NCI-H2107 (cell line): ENCODE data around the gene ITM2C.

ENCODE experiments used
- DNase-seq: peaks from one replicate; lab custom pipeline; 2025; lab: John Stamatoyannopoulos, UW

ITM2C gene

DNA sequence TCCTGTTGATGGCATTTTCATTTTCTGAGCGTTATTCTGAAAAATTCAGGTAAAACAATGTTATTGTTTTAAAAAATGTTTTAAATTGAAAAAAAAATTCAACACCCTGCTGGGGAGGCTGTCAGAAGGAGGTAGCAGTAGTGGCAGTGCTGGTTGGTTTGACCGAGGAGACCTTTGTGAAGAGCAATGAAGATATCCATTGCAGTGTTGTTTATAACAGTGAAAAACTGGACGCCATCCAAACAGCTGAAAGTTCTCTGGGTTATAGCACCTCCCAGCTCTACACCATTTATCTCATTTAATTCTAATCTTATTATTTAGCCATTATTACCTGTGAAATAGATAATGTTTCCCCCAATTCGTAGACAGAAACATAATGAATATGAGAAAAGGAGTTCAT is 12.6 kb upstream of the ITM2C start:
- no peak for DNase-seq

DNA sequence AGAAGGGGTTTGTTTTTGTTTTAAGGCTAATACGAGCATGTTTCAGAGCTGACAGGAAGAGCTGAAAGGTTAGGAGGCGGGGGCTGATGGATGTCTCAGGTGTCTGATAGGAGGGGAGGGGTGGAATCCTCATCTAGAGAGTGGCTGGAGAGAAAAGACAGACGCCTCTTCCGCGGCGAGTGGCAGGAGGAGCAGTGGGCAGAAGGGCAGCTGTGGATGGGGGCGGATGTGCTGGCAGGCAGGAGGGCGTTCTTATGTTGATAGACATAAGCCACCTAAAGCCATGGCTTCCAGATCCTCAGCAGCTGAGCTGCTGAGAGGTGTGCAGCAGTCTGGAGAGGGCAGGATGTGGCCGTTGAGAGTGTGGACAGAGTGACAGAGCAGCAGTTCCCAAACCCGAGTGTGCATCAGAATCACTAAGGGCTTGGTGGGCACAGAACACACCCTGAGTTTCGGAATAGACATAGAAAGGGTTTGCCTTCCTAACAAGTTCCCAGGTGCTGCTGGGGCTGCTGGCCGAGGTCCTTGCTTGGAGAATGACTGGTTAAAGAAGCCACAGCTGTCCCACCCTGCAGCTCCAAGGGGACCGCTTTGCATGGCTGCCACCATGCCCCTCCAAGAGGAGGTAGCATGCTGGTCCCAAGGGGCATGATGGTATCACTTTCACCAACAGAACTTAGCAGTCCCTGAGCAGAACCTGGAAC is 3.0 kb upstream of the ITM2C start:
- no peak for DNase-seq

DNA sequence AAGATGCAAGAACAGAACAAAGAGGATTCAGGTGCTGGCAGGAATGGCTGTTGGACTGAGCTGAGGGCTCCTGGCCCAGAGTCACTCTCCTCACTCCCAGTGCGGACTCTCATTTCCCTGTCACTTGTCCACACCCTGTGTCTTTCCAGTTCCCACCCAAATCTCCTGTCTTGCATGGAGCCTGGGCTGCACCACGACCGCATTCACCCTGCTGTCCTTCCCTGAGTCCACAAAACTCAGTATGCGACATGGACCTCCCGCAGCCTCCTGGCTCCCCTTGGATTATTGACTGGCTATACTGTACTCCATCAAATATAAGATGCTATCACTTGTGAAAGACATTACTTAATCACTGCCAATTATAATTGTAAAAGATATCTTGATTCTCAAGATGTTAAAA is 2.5 kb upstream of the ITM2C start:
- DNase-seq: no peak

DNA sequence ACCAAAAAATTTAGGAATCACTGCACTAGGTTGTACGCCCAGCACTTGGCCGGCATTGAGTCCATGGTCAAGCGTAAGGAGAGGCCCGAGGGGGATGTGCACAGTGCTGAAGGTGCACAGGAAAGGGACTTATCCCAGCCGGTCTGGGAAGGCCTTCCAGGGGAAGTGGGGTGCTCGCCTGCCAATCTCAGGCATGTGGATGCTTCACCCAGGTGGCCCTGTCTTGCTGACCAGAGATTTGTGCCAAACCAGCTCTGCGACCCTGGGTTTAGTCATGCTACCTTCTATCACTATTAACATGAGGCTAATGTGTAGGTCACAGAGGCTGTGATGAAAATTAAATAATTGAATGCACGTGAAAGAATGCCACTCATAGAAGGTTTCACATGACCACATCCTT is 1.7 kb upstream of the ITM2C start:
- no peak for DNase-seq

DNA sequence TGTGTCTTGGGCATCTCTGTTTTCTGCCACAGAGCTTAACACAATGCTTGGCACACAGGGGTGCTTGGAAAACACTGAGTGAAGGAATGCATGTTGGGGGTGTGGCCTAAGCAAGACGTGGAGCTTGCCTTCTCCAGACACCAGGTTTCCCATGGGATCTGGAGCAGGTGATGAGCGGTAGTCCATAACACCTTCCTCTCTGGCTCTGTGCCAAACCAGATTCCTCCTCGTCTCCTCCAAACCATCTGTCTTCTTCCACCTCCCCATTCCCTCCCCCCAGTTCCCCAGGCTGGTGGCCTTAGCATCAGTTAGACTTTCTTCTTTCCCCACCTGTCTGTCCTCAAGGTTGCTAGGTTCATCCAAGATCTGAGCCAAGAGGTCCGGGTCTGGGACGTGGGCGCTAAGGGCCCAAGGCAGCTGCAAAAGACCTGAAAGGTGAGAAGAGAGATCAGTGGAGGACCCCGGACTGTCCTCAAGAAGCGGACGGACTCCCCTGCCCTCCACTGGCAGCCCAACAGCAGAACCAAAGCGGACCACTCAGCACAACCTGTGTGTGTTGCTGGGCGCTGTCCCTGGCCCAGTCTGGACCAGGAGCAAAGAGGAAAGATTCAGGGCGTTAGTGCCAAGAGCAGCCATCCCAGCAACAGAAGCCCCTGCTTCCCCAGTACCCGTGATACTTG is 1.2 kb upstream of the ITM2C start:
- no peak for DNase-seq

DNA sequence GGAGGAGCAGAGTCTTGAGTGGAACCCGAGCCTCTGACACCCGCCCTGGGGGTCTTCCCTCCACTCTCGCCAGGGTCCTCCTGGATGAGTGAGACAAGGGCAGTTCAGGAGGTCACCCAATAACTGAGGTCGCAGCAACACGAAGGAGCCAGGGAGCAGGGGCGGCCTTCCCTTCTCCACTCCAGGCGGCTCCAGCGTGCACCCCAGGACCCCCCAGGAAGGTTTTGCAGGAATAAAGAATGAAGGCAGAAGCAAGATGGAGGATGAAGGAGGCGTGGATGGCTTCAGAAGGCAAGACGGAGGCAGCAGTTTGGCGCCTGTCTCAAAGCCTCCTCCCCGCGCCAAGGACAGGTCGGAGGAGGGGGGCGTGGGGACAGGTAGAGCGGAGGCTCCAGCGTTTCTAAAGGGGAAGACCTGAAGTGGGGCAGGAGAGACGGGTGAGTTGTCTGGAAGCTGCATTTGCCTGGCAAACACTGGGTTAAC is 579 bp upstream of the ITM2C start:
- no peak for DNase-seq

DNA sequence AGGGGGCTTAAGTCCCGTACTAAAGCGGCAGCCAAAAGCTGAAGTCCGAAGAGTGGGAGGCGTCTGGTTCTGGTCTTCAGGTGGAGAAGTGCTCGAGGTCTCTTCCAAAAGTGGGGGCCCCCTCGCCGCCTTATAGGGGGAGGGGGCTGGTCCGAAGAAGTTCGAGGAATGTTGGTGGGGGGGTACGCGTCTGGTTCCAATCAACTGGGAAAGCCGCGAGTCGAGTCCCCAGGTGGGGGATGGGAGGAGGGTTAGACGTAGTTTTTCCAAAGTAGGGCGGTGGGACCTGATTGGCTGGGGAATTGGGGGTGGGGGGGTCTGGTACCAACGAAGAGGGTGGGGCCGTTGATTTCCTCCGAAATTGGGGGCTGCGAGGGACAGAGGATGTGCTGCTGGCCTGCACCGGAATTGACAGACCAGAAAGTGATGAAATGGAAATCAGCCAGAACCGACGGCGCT is 594 bp downstream of the ITM2C start:
- DNase-seq: no peak

DNA sequence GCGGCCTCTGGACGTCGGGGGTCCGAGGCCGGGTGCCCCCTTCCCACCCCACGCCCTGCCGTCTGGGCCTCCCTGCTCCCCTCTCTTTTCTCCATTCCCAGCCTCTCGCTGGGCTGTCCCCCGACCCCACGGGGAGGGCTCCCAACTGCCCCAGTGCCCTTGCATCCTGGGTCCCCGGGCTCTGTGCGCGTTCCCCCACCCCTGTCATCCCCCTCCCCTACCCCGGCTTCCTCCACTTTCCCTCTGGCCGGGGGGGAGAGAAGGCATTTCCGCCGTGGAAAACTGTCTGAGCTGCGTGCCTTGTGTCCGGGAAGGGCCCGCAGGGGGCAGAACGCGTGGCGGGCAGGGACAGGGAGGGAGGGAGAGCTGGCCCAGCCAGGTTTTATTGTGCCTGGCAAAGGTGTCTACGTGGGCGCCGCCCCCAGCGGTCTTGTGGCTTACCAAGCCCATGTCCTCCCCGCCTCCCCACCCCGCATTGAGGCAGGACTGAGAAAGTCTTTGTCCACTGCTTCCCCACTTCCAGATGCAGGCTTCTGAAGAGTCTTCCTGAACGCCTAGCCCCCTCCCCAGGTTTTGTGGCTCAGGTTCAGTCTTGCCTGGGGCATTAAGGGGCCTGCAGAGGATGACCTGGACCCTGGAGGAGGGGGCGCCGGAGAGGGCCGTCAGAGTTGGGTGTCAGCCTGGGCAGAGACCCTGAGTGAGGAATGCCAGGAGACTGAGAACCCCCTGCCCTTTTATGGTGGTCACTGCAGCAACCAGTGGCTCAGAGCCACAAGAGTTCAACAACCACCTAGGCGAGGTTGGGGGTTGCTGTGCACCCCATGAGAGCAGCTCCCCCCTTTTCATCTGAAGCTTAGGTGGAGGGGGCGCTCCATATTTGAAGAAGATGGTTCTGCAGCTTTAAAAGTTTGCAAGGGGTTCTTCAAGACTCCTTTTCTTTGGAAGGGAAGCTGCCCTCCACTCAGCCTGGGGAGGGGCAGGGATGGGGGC is 1.3 kb downstream of the ITM2C start:
- no peak for DNase-seq

DNA sequence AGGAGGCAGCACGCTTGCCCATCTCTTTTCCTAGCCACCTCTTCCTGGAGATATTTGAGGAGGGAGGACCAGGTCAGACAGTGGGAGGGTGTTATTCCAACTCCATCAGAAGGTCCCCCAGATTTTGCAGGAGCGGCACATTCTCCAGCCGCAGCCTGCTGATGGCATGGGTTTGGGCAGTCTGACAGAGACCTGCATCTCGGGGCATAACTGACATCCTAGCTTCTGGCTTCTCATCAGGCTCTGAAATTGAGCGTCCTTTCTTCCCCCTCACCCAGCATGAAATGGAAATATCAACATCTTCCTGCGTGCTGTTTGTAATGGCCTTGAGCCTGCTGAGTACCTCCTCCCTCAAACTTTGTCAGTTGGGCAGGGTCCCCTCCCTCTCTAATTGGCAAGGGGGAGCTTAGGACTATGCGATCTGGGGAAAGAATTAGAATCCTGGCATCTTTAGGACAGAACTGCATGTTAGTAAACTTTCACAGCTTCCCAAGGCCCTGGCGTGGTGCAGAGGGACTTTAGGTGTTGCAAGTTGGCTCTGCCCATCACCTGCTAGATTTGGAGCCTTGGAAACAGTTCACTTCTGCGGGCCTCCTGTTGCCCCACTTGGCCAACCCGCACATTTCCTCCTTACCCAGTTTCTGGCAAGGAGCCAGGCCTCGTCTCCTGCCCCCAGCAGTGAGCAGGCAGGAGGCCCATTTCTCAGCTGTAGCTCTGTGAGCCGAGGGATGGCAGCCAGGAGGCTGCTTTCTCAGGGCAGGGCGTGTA is 2.2 kb downstream of the ITM2C start:
- no peak for DNase-seq

DNA sequence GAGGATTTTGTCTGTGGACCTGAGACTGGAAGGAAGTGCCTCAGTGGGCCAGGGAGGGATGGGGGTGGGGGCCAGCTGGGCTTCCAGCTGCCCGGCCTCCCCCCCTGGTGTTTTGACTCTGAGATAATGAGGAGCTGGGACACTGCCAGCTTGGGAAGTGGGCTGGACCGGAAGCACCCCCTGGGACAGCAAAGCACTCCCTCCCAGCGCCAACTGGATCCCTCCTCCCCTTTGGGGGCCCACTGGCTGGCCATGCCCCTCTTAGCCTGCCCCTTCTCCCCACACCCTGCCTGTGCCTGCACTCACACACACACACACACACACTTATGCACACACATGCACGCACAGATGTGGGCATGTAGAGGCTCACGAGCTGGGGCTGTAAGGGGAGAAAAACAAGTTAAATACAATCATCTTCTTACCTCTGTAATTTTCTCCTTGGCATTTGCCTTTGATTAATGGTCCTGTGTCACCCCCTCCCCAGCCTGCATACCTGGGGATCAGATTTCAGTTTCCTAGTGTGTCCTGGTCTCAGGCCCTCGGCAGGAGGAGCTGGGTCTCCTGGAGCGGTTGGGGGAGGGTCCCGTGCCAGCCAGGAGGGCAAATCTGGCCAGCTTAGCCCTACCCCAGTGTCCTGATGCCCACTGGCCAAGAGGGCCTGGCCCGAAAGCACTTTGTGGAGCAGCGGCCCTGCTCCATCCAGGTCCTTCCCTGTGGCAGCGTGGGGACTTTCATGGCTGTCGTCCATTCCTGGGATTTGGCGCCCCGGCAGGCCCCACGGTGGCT is 3.6 kb downstream of the ITM2C start:
- no peak for DNase-seq

DNA sequence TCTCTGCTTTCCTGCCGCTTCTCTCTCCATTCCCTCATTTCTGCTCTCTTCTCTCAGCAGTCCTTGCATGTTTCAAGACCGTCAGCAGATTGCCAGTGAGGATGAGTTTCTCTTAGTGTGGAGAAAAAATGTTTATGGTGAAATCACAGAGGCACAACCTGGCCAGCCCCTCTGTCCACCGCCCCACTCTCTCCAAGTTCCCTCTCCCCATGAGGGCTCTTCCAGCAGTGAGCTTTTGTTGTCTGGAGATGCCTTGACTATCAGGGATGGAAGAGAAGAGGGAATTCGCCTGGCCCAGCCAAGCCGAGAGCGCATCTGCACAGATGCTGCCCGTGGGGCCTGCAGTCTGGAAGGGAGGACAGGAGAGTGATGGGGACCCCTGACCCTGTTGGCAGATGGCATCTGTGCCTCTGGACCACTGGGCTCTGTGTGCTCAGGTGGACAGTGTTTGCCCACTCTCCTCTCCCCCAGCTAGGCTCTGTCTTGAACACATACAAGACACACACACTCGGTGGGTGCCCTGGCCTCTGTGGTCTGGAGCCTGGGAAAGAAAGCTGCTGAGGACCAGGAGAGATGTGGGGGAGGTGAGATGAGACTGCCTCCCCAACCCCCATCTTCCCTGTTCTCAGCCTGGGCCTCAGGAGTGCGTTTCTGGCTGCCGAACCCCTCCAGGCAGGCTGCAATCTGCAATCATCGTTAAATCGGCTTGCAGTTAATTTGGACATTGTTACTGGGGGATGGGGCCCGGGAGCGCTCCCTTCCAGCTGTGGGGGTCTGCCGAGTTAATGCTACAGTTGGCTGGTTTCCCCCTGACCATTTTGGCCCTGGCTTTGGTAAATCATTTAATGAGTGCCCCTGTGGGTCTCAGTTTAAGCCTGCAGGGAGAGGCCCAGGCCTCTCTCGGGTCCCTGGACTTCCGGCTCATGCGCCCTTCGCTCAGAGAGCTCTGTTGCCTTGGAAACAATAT is 4.5 kb downstream of the ITM2C start:
- no peak for DNase-seq

DNA sequence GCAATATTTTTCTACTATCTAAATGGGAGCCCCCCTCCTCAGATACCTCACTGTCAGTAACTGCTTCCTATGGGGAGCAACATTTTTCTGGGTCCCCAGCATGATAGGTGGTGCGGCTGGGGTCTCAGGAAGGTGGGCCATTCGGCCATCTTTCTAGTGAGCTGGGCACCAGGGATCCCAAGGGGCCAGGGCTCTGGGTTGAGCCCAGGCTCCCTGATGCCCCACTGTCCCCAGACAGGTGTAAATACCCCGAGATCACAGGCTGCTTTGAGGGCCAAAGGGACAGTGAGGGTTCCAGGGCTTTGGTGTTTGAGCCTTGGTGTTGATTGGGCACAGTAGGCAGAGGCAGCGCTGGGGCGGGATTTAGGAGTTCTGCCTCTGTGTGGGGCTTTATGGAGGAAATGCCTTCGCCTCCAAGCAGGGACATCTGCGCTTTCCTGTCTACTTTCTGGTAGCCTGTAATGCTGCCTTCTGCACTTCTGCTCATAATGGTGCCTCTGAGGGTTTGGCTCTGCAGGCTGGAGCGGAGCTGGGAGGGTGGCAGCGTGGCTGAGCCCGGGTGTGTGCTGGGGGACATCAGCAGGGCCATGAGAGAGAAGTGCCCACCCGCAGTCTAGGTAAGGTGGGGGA is 5.3 kb downstream of the ITM2C start:
- DNase-seq: no peak

DNA sequence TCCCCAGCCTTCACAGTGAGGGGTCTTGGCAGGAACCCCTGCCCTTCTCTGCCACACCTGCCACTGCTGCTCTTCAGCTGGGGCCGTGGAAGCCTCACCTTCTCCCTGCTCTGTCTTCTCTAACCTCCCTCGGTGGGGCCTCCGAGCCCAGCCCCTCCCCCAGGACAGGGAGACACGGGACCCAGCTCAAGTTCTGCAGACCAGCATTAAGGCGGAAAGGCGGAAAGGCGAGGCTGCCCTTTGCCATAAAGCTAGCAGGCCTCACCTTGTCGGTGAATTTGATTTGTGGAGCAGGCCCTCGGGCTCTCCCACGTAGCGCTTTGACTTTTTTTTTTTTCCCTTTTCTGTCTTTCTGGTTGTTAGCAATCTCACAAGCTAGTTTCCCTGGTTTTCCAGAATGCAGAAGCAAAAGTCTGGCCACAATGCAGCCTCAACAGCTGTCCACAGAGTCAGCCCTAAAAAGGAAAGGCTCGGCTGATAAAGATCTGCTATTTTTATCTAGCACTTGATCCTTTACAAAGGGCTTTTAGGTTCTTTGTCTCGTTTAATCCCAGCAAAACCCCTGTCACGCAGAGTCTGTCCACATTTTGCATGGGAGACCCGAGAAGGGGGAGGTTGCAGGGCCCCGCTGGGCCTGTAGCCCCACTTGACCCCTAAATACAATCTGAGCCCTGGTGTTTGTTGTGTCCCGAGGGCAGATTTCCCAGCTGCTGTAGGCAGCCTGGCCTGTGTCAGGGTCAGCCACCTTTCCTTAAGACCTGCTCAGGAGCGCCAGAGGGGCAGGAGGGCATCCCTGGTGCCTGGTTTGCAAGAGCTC is 6.0 kb downstream of the ITM2C start:
- no peak for DNase-seq

DNA sequence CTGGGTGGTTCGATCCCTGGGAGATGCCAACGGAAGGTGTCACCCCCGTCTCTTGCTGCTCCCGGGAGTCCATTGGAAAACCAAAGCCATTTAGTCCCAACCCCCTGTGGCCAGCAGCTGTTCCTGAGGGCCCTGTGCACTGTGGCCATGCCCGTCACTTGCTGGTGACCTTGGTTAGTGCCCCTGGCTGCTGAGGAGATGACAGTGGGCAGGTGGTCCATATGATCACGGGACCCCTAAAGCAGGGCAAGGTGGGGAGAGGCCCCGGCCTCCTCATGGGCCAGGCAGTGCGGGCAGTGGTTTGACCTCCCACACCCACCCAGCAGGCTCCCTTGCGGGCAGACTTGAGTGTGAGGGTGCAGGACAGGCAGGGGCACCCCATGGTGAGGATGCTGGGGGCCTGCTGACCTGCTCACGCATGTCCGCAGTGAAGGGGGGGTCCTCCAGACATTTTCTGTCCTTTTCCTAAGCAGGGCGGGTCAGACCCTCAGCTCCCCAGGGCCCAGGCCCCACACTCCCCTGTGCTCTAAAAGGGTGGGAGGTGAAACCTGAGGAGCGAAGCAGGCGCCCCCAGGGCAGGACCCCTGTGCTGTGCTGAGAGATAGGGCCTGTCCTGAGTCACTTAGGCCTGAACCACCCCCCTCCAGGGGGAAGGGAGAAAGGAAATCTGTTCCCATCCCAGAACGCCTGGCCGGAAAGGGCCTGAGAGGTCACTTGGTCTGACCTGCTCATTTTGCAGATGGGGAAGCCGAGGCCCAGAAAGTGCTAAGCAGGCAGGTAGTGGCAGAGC is 6.8 kb downstream of the ITM2C start:
- DNase-seq: no peak

DNA sequence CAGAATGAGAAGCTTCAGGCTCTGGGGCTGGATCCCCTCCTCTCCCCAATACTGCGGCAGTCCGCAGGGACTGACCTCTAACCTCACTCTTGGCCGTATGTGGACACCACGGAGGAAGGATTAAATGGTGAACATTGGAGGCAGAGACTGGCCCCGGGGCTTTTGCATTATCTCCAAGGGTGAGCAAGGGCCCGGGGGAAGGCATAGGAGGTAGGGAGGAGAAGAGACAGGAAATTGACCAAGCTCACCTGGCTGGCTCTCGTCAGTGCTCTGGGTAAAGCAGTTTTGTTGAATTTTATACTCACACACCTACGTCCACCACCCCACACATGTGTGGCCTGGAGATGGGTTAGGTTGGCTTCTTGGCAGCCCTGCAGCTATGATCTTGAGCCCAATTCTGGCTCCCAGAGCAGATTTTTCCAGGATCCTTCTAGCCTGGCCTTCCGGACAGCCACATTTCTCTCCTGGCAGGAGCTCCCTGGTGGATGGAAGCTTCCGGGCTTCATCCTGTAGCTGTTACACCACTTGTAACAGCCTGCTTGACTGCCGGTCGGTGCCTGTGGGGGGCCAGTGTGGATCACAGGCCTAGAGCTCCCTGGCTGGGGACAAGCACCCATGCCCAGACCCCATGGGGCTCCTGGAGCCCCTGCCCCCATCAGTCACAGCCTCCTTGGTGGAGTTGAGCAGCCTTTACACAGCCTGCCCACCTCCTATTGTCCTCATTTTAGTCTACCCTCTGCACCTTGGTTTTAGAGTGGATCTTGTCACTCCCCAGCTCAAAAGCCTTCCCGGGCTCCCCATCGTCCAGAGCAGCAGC is 7.6 kb downstream of the ITM2C start:
- no peak for DNase-seq

DNA sequence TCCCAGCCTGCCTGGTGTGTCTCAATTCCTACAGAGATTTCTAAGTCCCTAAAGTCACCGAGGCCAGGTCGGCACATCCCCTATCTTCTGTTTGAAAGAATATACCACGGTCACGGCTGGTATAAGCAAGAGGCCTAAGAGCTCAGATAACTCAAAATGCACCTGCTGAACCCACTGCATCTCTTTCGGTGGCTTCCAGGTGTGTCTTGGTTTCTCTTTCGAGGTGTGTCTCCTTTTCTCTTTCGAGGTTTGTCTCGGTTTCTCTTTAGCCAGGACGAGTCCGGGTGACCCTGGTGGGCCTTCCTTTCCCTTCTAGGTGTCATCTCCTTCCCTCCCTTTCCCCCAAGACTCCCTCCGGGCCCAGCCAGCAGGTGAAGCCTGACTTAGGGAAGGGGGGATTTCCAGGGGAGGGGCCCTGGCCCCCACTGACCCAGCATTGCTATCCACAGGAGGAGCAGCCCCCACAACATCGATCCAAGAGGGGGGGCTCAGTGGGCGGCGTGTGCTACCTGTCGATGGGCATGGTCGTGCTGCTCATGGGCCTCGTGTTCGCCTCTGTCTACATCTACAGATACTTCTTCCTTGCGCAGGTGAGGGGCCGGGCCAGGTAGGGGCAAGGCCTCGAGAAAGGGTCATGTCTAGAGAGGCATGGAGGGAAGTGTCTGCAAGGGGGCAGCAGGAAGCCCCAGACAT is 8.4 kb downstream of the ITM2C start:
- no peak for DNase-seq
